Measurements from ENCODE around the gene BAHCC1. TPM values are rescaled to one million over a fixed set of nuclear protein-coding genes. Genes with fewer than 3 reads are reported as not detected.

Gene BAHCC1
- total RNA-seq, 5 donors from 2014 or later (not counting 1 experiment from before 2014, with no cell fraction given) = 0.23 to 0.82 (median 0.33) TPM

GRCh38 chr17:81376946-81377714, 18.1 kb upstream of the BAHCC1 start:
- no peaks in the 10 kb centered on the region for H3K9me3 ChIP-seq
- Mint-ChIP-seq H3K27me3 (peaks cover 4 to 11% of the 10 kb centered on the region in 2 donors), H3K9me3 (no peaks in the 10 kb centered on the region), H3K27ac (no peak overlapping the region), H3K4me1 (no peaks in the 10 kb centered on the region), H3K4me3 (no peak overlapping the region), H3K36me3 (no peaks in the 10 kb centered on the region)
- H3K36me3 ChIP-seq (ENCODE audit: control insufficient read depth in 2 of 2, extremely low read depth in 1 of 2, insufficient read depth in 1 of 2, low read length in 1 of 2) = no peaks in the 10 kb centered on the region
- no peak overlapping the region for H3K27ac ChIP-seq (ENCODE audit: low read length)
- H3K4me3 ChIP-seq (ENCODE audit: control insufficient read depth in 1 of 2, extremely low read depth in 1 of 2, low read length in 1 of 2) = no peak overlapping the region
- CTCF ChIA-PET = interaction anchor here in 1 of 2 donors (0.7 kb wide), 1 partner anchor 495 kb away, joined by 3 read pairs; no protein-coding TSS in a partner anchor
- ATAC-seq (replicated peaks in 1 of 4) = no peak
- peaks cover 0 to 40% of the 10 kb centered on the region in 2 experiments for H3K27me3 ChIP-seq (replicated peaks in 1 of 2; ENCODE audit: control insufficient read depth in 2 of 2, extremely low read depth in 1 of 2, insufficient read depth in 2 of 2, low read length in 1 of 2)
- WGBS (ENCODE audit: insufficient coverage) = 90% methylated on average over 15 of the region's 25 CpGs
- peaks cover 0 to 1% of the 10 kb centered on the region in 2 experiments for H3K4me1 ChIP-seq (ENCODE audit: control insufficient read depth in 1 of 2, extremely low read depth in 1 of 2, insufficient read depth in 2 of 2, low read length in 2 of 2)
- POLR2A ChIA-PET = no interaction called here
- no peak for DNase-seq

- peaks cover 0 to 20% of the 10 kb centered on the region in 2 experiments for H3K4me1 ChIP-seq (ENCODE audit: control insufficient read depth in 1 of 2, extremely low read depth in 1 of 2, insufficient read depth in 2 of 2, low read length in 2 of 2)
- ChIA-PET CTCF (no interaction called here), POLR2A (no interaction called here)
- H3K27ac ChIP-seq (ENCODE audit: low read length) = no peak overlapping the region
- peaks cover 4 to 14% of the 10 kb centered on the region in 2 donors for H3K27me3 Mint-ChIP-seq
- H3K4me1 Mint-ChIP-seq = no peaks in the 10 kb centered on the region
- H3K27me3 ChIP-seq (replicated peaks in 1 of 2; ENCODE audit: control insufficient read depth in 2 of 2, extremely low read depth in 1 of 2, insufficient read depth in 2 of 2, low read length in 1 of 2) = peaks cover 0 to 48% of the 10 kb centered on the region in 2 experiments
- H3K36me3 Mint-ChIP-seq = no peaks in the 10 kb centered on the region
- no peak overlapping the region for H3K4me3 Mint-ChIP-seq
- no peaks in the 10 kb centered on the region for H3K9me3 ChIP-seq
- H3K4me3 ChIP-seq (ENCODE audit: control insufficient read depth in 1 of 2, extremely low read depth in 1 of 2, low read length in 1 of 2) = no peak overlapping the region
- ATAC-seq (replicated peaks in 1 of 4) (no peak), DNase-seq (no peak)
- no peaks in the 10 kb centered on the region for H3K9me3 Mint-ChIP-seq
- no peaks in the 10 kb centered on the region for H3K36me3 ChIP-seq (ENCODE audit: control insufficient read depth in 2 of 2, extremely low read depth in 1 of 2, insufficient read depth in 1 of 2, low read length in 1 of 2)
- H3K27ac Mint-ChIP-seq = no peak overlapping the region
- 80% methylated on average over 11 of the region's 11 CpGs for WGBS (ENCODE audit: insufficient coverage)
Measured at GRCh38 chr17:81378941-81379511, 16.2 kb upstream of the BAHCC1 start.

GRCh38 chr17:81379523-81379942, 15.7 kb upstream of the BAHCC1 start:
- peaks cover 4 to 18% of the 10 kb centered on the region in 2 donors for H3K27me3 Mint-ChIP-seq
- Histone ChIP-seq H3K4me3 (ENCODE audit: control insufficient read depth in 1 of 2, extremely low read depth in 1 of 2, low read length in 1 of 2) (no peak overlapping the region), H3K4me1 (ENCODE audit: control insufficient read depth in 1 of 2, extremely low read depth in 1 of 2, insufficient read depth in 2 of 2, low read length in 2 of 2) (peaks cover 0 to 20% of the 10 kb centered on the region in 2 experiments)

GRCh38 chr17:81380131-81380530, 15.1 kb upstream of the BAHCC1 start:
- Histone ChIP-seq H3K4me3 (ENCODE audit: control insufficient read depth in 1 of 2, extremely low read depth in 1 of 2, low read length in 1 of 2) (no peak overlapping the region), H3K36me3 (ENCODE audit: control insufficient read depth in 2 of 2, extremely low read depth in 1 of 2, insufficient read depth in 1 of 2, low read length in 1 of 2) (no peaks in the 10 kb centered on the region), H3K9me3 (no peaks in the 10 kb centered on the region), H3K4me1 (ENCODE audit: control insufficient read depth in 1 of 2, extremely low read depth in 1 of 2, insufficient read depth in 2 of 2, low read length in 2 of 2) (peaks cover 0 to 20% of the 10 kb centered on the region in 2 experiments), H3K27me3 (replicated peaks in 1 of 2; ENCODE audit: control insufficient read depth in 2 of 2, extremely low read depth in 1 of 2, insufficient read depth in 2 of 2, low read length in 1 of 2) (peaks cover 0 to 57% of the 10 kb centered on the region in 2 experiments), H3K27ac (ENCODE audit: low read length) (no peak overlapping the region)
- Mint-ChIP-seq H3K27me3 (peaks cover 8 to 22% of the 10 kb centered on the region in 2 donors), H3K4me1 (no peaks in the 10 kb centered on the region), H3K27ac (no peak overlapping the region), H3K4me3 (no peak overlapping the region), H3K36me3 (no peaks in the 10 kb centered on the region), H3K9me3 (no peaks in the 10 kb centered on the region)
- ATAC-seq (replicated peaks in 1 of 4) (no peak), DNase-seq (no peak)
- ChIA-PET POLR2A (no interaction called here), CTCF (no interaction called here)
- no CpG with 5 or more reads among the region's 6 CpGs for WGBS (ENCODE audit: insufficient coverage)

More at GRCh38 chr17:81379523-81379942, 15.7 kb upstream of the BAHCC1 start:
- H3K4me1 Mint-ChIP-seq = no peaks in the 10 kb centered on the region
- H3K36me3 Mint-ChIP-seq = no peaks in the 10 kb centered on the region
- H3K36me3 ChIP-seq (ENCODE audit: control insufficient read depth in 2 of 2, extremely low read depth in 1 of 2, insufficient read depth in 1 of 2, low read length in 1 of 2) = no peaks in the 10 kb centered on the region
- CTCF ChIA-PET = no interaction called here
- WGBS (ENCODE audit: insufficient coverage) = 86% methylated on average over 11 of the region's 17 CpGs
- no peak overlapping the region for H3K4me3 Mint-ChIP-seq
- no peak for DNase-seq
- no peak overlapping the region for H3K27ac ChIP-seq (ENCODE audit: low read length)
- no peaks in the 10 kb centered on the region for H3K9me3 Mint-ChIP-seq
- H3K27ac Mint-ChIP-seq = no peak overlapping the region
- POLR2A ChIA-PET = no interaction called here
- H3K27me3 ChIP-seq (replicated peaks in 1 of 2; ENCODE audit: control insufficient read depth in 2 of 2, extremely low read depth in 1 of 2, insufficient read depth in 2 of 2, low read length in 1 of 2) = peaks cover 0 to 53% of the 10 kb centered on the region in 2 experiments
- no peaks in the 10 kb centered on the region for H3K9me3 ChIP-seq
- no peak for ATAC-seq (replicated peaks in 1 of 4)

GRCh38 chr17:81380666-81381518, 14.4 kb upstream of the BAHCC1 start:
- H3K27me3 Mint-ChIP-seq = peaks cover 10 to 29% of the 10 kb centered on the region in 2 donors
- H3K36me3 Mint-ChIP-seq = no peaks in the 10 kb centered on the region
- H3K4me1 Mint-ChIP-seq = no peaks in the 10 kb centered on the region
- 88% methylated on average over 34 of the region's 34 CpGs for WGBS (ENCODE audit: insufficient coverage)
- ChIA-PET CTCF (no interaction called here), POLR2A (no interaction called here)
- peaks cover 0 to 20% of the 10 kb centered on the region in 2 experiments for H3K4me1 ChIP-seq (ENCODE audit: control insufficient read depth in 1 of 2, extremely low read depth in 1 of 2, insufficient read depth in 2 of 2, low read length in 2 of 2)
- no peak overlapping the region for H3K27ac Mint-ChIP-seq
- H3K4me3 ChIP-seq (ENCODE audit: control insufficient read depth in 1 of 2, extremely low read depth in 1 of 2, low read length in 1 of 2) = no peak overlapping the region
- no peak overlapping the region for H3K27ac ChIP-seq (ENCODE audit: low read length)
- H3K36me3 ChIP-seq (ENCODE audit: control insufficient read depth in 2 of 2, extremely low read depth in 1 of 2, insufficient read depth in 1 of 2, low read length in 1 of 2) = no peaks in the 10 kb centered on the region
- H3K27me3 ChIP-seq (replicated peaks in 1 of 2; ENCODE audit: control insufficient read depth in 2 of 2, extremely low read depth in 1 of 2, insufficient read depth in 2 of 2, low read length in 1 of 2) = peaks cover 0 to 65% of the 10 kb centered on the region in 2 experiments
- H3K4me3 Mint-ChIP-seq = no peak overlapping the region
- H3K9me3 Mint-ChIP-seq = no peaks in the 10 kb centered on the region
- no peaks in the 10 kb centered on the region for H3K9me3 ChIP-seq
- no peak for ATAC-seq (replicated peaks in 1 of 4)
- DNase-seq = no peak

Measured in T-cell (primary cell).